HG03175 (cell line): ENCODE measurements around the gene C1QA.
"Not testable (repeated sequence)": the region's sequence is repeated elsewhere in the genome, so short reads cannot be mapped to it uniquely, and the experiment has no call there.

Experiments
- ATAC-seq: cut with Tn5 transposase; IDR thresholded peaks from one replicate; pipeline ENCODE4 v1.9.1; 2021; ENCODE audit warnings: mild to moderate bottlenecking, moderate library complexity; ENCODE audit not compliant: unreplicated experiment

Gene C1QA

DNA sequence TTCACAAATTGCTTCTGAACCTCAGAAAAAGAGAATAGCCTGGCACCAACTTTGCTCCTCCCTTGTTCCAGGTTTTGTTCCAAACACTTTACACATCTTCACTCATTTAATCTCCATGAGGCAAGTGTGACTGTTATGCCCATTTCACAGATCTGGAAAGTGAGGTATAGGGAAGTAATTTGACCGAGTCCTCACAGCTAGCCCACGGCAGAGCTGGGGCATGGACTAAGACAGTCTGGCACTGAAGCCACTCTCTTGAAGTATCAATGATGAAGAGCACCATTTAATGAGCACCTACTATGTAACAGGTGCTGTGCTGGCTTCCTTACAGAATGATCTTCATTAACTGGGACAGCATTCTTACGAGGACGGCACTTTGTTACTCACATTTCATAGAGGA, 35.6 kb downstream of the C1QA start:
- ATAC-seq: no peak

DNA sequence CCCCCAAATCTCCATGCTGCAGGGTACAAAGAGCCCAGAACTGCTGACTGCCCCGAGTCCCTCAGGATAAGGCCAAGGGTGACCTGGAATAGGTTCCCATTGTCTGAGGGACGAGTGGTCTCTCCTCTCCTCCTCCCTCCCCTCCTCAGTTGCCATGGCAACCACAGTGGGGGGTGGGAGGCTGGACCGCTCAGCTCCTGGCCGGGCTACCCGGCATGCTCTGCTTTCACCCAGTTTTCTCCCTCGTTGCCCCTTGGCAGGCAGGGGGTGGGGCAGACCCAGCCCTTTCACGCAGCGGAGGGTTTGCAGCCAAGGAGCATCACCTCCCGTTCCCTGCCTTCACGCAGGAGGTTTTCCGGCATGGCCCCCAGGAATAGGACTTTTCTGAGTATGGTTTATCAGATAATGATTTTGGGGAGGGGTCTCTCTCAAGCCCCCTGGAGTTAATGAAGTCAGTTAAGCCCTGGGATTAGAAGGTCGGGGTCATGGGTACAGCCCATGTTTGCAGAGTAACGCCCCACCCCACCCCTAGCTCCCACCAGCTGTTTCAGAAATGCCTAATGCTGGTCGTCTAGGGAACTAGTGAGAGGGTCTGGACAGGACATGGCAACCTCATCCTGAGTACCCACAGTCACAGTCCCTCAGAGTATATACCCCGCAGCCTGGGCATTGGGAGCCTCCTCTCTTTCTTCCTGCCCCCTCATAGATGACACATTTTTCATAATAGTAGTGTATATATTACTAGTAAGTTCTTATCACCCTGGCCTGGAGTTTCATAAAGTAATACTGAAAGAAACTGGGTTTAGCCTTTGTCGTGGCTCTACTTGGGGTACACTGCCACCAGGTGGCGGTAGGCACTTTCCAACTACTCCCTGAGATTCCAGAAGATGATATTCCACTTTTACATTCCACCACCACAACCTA, 37.3 kb downstream of the C1QA start:
- no peak for ATAC-seq

DNA sequence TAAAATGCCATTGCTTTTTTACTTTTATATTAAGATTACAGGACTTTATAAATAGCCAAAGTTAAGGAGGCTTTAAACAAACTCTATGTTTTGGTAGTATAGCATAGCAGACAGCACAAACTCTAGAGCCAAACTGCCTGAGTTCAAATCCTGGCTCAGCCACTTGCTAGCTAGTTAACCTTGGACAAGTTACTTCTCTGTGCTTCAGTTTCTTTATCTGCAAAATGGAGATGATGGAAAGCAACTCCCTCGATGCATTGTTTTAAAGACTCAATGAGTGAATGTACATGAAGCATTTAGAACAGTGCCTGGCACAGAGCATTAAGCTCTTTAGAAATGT, 38.0 kb downstream of the C1QA start:
- ATAC-seq: no peak

DNA sequence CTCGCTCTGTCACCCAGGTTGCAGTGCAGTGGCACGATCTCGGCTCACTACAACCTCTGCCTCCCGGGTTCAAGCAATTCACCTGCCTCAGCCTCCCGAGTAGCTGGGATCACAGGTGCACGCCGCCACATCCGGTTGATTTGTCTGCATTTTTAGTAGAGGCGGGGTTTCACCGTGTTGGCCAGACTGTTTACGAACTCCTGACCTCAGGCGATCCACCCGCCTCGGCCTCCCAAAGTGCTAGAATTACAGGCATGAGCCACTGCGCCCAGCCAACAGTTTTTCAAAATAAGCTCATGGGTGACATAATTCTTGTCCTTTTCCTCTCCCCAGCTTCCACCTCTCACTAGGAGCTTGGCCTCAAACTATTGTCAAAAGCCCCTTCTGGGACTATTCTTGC, 39.7 kb downstream of the C1QA start:
- not testable (repeated sequence) for ATAC-seq

DNA sequence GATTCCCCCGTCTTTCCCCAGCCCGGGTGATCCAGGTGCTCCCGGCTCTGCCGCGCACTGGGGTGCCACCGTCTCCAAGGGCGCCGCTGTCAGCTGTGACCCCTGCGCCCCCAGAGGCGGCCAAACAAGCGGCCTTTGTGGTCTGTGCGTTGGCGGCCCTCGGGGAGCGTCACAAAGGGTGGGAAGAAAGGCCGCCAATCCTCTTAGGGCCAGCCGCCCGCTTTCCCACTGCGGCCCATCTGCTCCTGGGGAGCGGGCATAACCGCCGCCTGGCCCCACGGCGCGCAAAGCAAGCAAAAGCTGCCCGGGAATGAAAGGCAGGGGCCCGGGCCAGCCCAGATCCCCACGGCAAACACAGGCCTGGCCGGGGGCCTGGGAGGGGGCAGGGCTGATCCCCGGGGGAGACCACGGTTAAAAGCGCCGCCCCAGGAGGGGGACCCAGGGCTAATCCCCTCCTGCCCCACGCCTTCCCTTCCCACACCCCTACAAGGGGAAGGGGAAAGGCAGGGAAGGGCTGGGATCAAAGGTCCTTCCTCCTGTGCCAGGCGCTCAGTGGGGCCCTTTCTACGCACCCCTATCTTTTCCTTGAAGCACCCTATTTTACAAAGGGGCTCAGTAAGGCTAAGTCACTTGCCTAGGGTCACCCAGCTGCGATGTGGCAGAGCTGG, 40.6 kb downstream of the C1QA start:
- ATAC-seq: no peak

DNA sequence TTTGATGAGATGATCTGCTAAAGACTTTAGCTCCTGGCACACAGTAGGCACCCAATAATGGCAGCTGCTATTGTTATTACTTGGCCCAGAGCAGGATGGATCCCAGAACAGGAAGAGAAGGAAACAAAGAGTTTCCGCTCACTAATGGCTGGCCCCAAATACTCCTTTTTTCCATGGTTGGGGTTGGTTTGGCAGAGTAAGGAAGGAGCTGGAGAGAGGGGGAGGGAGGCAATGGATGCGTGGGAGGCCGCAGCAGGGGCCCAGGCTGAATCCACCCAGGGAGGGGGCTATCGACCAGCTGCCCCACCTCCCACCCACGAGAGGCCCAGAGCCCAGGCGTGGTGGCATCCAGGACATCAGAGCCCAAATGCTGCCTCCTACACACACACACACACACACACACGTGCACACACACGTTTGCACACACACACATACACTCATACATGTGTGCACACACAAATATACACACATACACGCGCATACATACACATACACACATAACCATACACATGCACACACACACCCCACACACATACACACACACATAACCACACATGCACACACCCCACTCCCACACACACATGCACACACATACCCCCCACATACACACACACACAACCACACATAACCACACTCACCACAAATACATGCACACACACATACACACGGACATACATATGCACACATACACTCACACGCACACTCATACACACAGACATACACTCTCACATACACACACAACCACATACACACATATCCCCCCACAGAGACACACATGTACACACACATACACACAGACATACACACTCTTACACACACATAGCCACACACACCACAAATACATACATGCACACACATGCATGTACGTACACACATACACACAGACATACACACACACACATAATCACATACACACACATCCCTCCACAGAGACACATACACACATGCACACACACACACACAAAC, 41.8 kb downstream of the C1QA start:
- ATAC-seq: no peak

DNA sequence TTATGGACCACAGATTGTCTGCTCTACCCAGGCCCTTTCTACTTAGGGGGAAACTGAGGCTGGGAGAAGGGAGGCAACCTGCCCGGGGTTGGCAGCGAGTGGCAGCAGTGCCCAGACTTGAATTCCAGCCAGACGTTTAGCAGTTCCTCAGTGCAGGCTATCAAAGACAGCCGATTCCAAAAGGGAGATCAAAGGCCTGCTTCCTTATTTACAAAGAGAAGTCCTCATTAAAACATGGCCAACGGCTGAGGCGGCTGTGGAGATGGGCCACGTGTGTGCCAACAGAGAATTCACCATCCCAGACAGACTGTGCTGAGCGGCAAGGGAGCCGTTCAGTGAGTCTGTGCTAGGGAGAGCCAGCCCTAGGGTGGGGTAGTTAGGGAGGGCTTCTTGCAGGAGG, 44.3 kb downstream of the C1QA start:
- no peak for ATAC-seq

DNA sequence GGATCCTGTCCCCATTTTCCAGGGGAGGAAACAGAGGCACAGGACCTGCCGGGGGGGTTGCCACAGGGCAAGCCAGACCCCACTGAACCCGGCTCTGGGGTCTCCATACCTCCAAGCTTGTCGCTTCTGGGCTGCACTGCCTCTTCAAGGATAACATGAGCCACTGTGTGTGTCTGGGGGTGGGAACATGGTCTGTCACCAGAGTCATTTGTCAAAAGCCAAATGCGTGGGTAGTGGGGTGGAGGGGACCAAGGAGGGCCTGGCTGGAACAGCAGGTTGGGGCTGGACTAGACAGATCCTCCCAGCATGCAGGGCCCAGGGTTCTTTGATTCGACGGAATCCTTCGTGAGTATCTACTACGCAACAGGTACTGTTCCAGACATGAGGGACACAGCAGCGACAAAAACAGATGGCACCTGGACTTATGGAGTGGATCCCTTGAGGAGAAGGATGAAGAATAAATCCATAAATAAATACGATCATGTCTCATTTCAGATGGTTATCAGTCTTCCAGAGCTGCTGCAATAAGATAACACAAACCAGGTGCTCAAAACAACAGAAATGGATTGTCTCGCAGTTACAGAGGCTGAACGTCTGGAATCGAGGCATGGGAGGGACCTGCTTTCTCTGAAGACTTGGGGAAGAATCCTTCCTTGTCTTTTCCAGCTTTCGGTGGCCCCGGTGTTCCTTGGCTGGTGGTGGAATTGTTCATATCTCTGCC, 45.3 kb downstream of the C1QA start:
- no peak for ATAC-seq

DNA sequence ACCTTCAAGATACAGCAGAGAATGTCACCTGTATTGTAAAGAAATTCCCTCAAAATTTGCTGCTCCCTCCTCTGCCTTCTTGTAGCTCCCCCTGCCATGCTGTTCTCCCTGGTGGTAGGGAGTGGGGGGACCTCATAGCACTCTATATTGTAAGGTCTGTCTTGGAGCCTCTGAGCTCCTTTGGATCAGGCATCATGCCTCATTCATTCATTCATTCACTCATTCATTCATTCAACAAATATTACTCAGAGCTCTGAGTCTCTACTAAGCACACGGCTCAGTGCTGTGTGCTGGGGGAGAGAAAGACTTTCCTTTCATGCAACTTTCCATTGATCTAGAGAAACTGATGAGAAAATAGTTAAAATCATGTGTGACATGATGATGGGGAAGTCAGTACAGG, 47.1 kb downstream of the C1QA start:
- no peak for ATAC-seq

DNA sequence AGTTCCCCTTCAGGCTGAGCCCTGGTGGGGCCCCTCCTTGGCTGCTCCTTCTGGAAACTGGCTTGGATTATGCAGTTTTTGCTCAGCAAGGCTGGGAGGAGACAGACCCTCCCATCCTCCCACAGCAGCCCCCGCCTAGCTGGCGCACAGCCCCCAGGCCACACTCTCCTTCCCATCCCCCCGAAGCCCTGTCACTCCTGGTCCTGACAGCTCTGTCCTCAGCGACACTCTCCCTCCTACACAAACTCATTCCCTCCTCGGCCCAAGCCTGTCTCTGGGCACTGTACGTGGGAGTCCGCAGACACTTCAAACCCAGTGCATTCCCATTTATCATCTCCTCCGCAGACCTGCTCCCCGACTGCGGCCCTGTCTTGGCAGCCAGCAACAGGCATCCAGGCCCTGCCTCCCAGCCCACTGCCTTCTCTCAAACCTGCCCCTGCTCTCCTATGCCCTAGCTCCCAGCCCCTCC, 49.2 kb downstream of the C1QA start:
- ATAC-seq: no peak

DNA sequence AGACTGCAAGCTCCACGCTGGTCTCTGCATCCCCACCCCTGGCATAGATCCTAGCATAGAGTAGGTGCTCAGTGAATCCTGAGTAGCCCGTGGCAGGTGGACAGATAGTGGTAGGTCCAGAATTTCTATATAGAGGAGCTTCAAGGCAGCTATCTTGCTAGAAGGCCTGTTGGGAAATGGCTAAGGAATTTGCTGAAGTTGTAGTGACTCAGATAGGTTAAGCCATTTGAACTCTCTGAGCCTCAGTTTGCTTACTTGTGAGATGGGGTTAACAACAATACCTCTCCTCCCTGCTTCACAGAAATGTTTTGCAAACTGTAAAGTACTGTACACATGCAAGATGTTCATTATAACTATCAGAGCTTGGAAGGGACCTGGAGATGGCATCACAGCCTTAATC, 50.8 kb downstream of the C1QA start:
- ATAC-seq: no peak

DNA sequence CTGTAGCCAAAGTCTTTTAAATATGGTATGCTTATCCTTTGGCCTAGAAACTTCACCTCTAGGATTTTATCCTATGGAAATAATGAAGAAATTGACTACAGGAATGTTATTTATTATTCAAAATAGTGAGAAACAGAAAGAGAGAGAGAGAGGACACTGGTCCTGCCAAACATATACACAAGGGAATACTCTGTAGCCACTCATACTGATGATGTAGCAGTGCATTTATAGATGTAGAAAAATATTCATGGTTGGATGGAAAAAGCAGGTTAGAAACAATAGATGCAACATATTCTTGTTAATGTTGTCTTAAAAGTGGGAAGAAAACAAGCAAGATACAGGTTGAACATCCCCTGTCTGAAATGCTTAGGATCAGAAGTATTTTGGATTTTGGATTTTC, 52.0 kb downstream of the C1QA start:
- no peak for ATAC-seq
